ENCODE data around the gene SPATC1L. TPM values are rescaled to one million over a fixed set of nuclear protein-coding genes. Genes with fewer than 3 reads are reported as not detected.
A peak's percentile ranks its signal among the peaks of the same experiment; 100 is the strongest.

SPATC1L gene
- polyA plus RNA-seq, 1 experiment = 8.4 TPM

DNA sequence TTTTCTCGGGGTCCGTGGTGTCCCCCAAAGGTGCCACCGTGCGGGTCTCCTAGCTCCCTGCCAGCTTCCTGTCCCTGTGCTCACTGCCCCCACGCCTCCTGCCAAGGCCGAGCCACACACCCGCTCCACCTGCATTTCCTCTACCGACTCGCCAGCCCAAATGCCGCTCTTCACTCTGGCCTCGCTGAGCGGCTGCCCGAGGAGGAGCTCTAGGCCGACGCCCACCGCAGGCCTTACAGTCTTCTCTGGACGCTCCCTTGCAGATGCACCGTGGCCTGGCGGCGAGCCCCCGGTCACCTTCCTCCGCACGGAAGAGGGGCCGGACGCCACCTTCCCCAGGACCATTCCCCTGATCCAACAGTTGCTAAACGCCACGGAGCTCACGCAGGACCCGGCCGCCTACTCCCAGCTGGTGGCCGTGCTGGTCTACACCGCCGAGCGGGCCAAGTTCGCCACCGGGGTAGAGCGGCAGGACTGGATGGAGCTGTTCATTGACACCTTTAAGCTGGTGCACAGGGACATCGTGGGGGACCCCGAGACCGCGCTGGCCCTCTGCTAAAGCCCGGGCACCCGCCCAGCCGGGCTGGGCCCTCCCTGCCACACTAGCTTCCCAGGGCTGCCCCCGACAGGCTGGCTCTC lies 55.2 kb downstream of the SPATC1L start:
- Histone ChIP-seq H3K36me3 (ENCODE audit: control insufficient read depth, insufficient read depth, low read length) (peaks cover 63% of the 10 kb centered on the region), H3K4me3 (ENCODE audit: low read depth, low read length) (no peak overlapping the region), H3K27me3 (ENCODE audit: control insufficient read depth, insufficient read depth, low read length) (no peaks in the 10 kb centered on the region)
- ChIA-PET POLR2A (no interaction called here), CTCF (interaction anchor here (1.1 to 1.4 kb wide), 2 partner anchors 15 to 156 kb away, joined by 3 to 9 read pairs; no protein-coding TSS in a partner anchor)
- no peak for DNase-seq (ENCODE audit: low read depth)
- TF ChIP-seq, protein P1, sequence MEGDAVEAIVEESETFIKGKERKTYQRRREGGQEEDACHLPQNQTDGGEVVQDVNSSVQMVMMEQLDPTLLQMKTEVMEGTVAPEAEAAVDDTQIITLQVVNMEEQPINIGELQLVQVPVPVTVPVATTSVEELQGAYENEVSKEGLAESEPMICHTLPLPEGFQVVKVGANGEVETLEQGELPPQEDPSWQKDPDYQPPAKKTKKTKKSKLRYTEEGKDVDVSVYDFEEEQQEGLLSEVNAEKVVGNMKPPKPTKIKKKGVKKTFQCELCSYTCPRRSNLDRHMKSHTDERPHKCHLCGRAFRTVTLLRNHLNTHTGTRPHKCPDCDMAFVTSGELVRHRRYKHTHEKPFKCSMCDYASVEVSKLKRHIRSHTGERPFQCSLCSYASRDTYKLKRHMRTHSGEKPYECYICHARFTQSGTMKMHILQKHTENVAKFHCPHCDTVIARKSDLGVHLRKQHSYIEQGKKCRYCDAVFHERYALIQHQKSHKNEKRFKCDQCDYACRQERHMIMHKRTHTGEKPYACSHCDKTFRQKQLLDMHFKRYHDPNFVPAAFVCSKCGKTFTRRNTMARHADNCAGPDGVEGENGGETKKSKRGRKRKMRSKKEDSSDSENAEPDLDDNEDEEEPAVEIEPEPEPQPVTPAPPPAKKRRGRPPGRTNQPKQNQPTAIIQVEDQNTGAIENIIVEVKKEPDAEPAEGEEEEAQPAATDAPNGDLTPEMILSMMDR (IDR thresholded peaks at IDR 0.05; ENCODE audit: insufficient read depth, low read depth, low read length) = no peak

DNA sequence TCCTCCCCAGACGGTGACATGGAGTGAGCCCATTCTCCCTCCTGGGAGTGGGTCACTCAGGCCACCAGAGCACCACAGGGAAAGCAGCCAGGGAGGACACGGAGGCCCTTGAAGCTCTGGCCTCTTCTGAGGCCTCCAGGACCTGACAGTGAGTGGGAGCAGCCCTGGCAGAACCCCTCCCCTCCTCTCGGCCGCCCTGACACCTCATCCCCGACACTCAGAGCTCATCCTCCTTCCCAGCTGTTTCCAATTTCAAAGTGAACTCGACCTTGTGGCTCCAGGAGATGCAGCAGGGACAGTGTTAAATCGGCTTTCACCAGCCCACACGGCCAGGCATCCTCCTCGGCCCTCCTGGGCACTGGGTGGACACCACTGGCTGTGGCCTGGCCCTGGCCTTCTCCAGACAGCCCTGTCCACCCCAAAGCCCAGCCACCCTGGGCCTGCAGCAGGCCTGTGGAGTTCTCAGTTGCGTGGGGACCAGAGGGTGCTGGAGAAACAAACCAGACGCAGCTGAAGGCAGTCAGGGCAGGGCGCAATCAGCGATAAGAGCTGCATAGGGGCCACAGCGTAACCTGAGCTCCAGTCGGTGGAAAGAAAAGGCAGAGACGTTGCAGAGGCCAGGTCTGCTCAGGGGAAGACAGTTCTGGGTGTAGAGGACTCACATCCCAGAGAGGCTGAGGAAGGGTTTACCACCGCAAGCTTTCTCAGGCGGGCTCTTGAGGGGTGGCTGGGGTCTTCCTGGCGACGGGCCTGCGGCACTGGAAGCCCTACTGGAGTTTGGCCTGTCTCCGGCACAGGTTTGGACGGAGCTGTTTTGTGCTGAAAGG lies 55.9 kb downstream of the SPATC1L start:
- DNase-seq (ENCODE audit: low read depth) = peak; percentile 16
- TF ChIP-seq, protein P1 (IDR thresholded peaks at IDR 0.05; ENCODE audit: insufficient read depth, low read depth, low read length) = no peak
- Histone ChIP-seq H3K36me3 (ENCODE audit: control insufficient read depth, insufficient read depth, low read length) (peaks cover 67% of the 10 kb centered on the region), H3K27me3 (ENCODE audit: control insufficient read depth, insufficient read depth, low read length) (no peaks in the 10 kb centered on the region), H3K4me3 (ENCODE audit: low read depth, low read length) (no peak overlapping the region)
- POLR2A ChIA-PET = no interaction called here
- CTCF ChIA-PET = interaction anchor here (0.5 to 1.4 kb wide), 4 partner anchors 15 to 157 kb away, joined by 3 to 9 read pairs (median 3); no protein-coding TSS in a partner anchor

DNA sequence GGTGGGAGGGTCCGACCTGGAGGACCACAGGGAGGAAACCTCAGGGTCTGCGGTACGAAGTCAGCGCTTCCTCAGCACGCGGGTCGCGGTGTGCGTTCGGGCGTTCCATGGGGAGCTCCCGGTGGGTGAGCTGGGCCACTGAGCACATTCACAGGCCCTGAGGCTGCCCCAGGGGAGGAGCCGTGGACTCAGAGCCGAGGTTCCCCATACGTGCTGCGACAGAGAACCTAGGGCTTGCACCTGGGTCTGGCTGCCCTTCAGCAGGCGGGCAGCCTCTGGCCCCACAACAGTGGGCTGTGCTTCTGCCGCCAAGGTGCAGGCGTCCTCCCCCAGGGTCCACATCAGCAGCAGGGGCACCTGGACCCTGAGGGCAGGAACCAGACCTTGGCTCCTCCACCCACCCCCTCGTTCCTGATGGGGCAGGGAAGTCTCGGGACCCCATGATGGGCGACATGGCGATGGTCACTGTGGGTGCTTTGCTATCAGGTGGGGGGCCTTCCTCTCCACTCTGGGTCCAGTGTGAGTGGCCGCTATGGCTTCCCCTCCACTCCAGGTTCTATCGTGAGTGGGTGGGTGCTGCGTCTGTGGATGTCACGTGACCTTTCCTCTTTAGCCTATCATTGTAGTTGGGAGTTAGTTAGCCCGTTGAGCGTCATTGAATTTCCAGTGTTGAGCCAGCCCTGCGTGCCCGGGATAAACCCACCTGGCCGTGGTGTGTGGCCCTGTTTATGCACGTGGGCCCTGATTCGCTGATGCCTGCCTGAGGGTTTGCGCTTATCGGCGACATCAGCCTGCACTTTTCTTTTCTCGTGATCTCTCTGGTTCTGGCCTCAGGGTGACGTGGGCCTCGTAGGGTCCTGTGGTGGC lies 56.8 kb downstream of the SPATC1L start:
- DNase-seq (ENCODE audit: low read depth) = no peak
- Histone ChIP-seq H3K27me3 (ENCODE audit: control insufficient read depth, insufficient read depth, low read length) (no peaks in the 10 kb centered on the region), H3K4me3 (ENCODE audit: low read depth, low read length) (no peak overlapping the region), H3K36me3 (ENCODE audit: control insufficient read depth, insufficient read depth, low read length) (peaks cover 68% of the 10 kb centered on the region)
- TF ChIP-seq, protein P1 (IDR thresholded peaks at IDR 0.05; ENCODE audit: insufficient read depth, low read depth, low read length) = no peak
- POLR2A ChIA-PET = no interaction called here
- CTCF ChIA-PET = interaction anchor here (1.0 kb wide), 1 partner anchor 156 kb away, joined by 3 read pairs; no protein-coding TSS in a partner anchor

DNA sequence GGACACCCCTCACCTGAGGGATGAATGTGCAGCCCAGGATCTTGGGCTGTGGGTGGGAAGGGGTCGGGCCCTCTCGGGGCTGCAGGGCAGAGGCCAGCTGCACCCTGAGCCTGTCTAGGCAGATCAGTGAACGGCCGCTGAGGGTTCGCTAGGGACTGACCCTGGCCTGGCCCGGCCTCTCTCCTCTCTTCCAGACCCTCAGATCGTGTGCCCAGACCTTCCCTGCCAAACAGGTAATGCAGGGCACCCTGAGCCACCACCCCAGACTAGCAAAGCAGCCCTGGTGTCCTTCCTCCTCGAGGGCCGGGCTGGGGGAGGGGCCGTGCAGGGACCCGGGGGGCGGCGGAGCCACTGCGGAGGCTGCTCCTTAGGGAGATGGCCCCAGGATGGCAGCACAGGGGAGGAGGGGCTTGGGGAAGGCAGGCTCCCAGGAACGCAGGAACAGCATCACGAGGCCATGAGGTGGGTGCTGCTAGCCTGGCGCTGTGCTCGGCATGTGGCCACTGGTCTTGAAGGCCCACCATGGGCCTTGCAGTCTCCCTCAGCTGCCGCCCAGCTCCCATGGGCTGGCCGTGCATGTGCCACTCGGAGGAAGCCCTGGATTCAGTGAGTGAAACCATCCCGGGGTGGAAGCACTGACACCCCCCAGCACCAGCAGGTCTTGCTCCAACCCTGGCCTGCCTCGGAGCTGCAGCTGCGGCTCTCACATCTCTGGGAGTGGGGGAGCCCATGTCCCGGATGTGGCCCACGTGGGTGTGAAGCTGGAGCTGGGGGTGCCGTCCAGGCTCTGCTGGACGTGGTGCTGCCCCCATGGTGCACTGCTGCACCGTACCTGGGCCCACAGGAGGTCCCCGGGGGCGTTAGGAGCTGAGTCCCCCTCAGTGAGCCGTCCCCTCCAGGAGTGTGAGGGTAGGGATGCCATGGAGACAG lies 57.7 kb downstream of the SPATC1L start:
- Histone ChIP-seq H3K36me3 (ENCODE audit: control insufficient read depth, insufficient read depth, low read length) (peaks cover 71% of the 10 kb centered on the region), H3K4me3 (ENCODE audit: low read depth, low read length) (no peak overlapping the region), H3K27me3 (ENCODE audit: control insufficient read depth, insufficient read depth, low read length) (no peaks in the 10 kb centered on the region)
- DNase-seq (ENCODE audit: low read depth) = no peak
- POLR2A ChIA-PET = interaction anchor here (0.5 kb wide), 1 partner anchor 143 kb away, joined by 4 read pairs; no protein-coding TSS in a partner anchor
- TF ChIP-seq, protein P1 (IDR thresholded peaks at IDR 0.05; ENCODE audit: insufficient read depth, low read depth, low read length) = no peak
- CTCF ChIA-PET = interaction anchor here (1.0 kb wide), 1 partner anchor 10 kb away, joined by 3 read pairs; no protein-coding TSS in a partner anchor

All from BJ (cell line).